ENCODE data around the gene CPT1B. TPM values are rescaled to one million over a fixed set of nuclear protein-coding genes. Genes with fewer than 3 reads are reported as not detected.

CPT1B gene
- total RNA-seq, result 1.5 and 2.9 TPM in 2 replicates

GRCh38 chr22:50577987-50578775 is at the start of gene CPT1B:
Gene CPT1B (minus strand): TSS chr22:50578427. CDS start chr22:50577915, 512 bp downstream.

DNA sequence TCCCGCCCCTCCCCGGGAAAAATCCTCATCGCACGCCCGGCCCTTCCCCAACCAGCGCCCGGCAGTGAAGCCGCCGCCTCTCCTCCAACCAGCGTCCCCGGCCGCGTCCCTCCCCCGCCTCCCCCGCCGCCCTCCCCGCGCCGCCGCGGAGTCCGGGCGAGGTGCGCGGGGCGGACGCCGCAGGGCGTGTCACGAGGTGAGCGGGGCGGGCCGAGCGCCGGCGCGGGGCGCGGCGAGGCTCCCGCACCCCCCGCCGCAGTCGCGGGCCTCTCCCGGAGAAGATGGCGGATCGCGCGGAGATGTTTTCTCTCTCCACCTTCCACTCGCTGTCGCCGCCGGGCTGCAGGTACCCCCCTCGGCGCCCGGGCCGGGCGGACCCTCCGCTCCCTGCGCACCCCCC is 22.3 kb upstream of the CPT1B start, which contains the start of gene MAPK8IP2:
TSS of gene MAPK8IP2 (plus strand) at position 256 of the 400 bp plus-strand sequence. CDS start at position 282, 26 bp downstream.

GRCh38 chr22:50582493-50583293 is 4.5 kb upstream of the CPT1B start, which contains the start of gene CHKB:
Gene CHKB (minus strand): TSS chr22:50582849. CDS start chr22:50582781, 68 bp downstream.

GRCh38 chr22:50562523-50563412 is 15.5 kb downstream of the CPT1B start, which contains the start of gene SYCE3:
Gene SYCE3 (minus strand): TSS chr22:50562919. CDS start chr22:50556405, 6,514 bp downstream.

DNA sequence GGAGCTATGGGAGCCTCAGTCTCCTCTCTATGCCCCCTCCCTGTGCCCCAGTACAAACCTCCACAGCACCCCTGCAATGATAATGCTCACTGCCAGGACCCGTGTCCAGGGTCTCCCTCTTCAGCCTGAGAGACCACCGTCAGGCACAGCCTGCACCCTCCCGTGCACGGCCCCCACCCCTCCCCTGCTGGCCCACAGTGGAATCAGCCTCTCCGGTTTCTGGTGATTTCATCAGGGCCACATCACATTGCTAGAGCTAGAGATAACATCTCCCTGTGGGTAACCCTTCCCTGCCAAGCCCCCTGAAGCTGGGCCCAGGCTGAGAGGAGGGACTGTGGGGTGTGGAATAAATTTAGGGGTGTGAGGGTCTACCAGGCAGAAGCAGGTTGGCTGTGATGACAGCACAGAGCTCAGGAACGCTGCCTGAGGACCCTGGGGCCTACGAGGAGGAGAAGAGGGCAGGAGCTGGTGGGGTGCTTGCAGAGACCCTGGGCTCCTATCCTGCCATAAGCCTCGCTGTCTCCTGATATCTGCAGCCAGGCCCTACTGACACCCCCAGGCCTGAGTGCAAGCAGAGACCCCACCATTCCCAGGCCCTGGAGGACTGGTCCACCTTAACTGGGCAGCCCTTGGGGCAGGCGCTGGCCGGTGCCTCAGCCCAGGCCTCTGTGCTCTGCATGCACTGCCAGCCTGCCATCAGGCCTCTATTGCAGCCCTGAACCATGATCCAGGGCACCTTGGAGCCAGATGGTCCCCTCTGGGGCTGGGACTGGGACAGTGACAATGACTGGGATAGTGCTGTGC is 32.5 kb downstream of the CPT1B start, which contains the start of gene KLHDC7B:
TSS of gene KLHDC7B (plus strand) at position 378 of the 804 bp plus-strand sequence. CDS start at position 723, 345 bp downstream.

DNA sequence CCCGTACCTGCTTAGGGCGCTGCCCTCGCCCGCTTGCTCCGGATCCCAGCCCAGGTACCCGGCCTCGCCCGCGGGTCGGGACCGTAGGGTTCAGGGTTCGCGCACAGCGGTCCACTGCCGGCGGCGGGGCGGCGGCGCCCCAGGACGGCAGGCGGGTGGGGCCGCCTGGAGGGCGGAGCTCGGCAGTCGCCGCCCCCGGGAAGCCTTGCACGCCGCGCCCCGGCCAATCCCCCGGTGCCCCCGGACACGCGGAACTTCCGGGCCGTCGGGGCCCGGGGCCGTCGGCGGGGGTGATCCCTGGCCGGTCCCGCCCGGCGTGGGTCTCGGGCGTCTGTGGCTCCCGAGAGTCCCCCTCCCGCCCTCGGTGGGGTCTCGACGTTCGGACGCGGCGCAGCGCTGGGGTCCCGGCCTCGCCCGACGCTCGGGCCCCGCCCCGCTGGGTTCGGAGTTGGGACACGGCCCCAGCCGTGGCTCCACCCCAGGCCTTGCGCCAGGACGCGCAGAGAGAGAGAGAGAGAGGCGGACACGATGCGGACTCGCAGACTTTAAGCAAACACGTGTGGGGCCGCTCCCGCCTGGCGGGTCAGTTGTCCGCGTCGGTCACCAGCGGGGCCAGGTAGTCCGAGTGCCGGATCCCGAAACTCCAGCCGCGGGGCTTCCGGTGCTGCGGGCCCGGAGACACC is 48.2 kb downstream of the CPT1B start, which contains the start of gene TYMP:
TSS of gene TYMP (minus strand) at position 116 of the 683 bp plus-strand sequence. CDS start 303 bp downstream, outside the sequence.

GRCh38 chr22:50525104-50525857 is 52.9 kb downstream of the CPT1B start, which contains the start of gene SCO2:
Gene SCO2 (minus strand): TSS chr22:50525598. CDS start chr22:50524411, 1,187 bp downstream.

Other genes starting within 250 kb of the CPT1B start
- 62.2 and 65.0 TPM in 2 replicates for gene PPP6R2, start 235.1 kb downstream of the CPT1B start, total RNA-seq
- gene SBF1, start 103.4 kb downstream of the CPT1B start, total RNA-seq, result 49.7 and 60.6 TPM in 2 replicates
- under 0.01 and 0.37 TPM in 2 replicates for gene ADM2, start 96.9 kb downstream of the CPT1B start, total RNA-seq
- not detected in 2 replicates for gene MIOX, start 91.6 kb downstream of the CPT1B start, total RNA-seq
- 24.8 and 29.5 TPM in 2 replicates for gene LMF2, start 70.7 kb downstream of the CPT1B start, total RNA-seq
- gene NCAPH2, start 70.2 kb downstream of the CPT1B start, total RNA-seq, result 24.9 and 38.2 TPM in 2 replicates
- 0.62 and 2.0 TPM in 2 replicates for gene SCO2, start 52.8 kb downstream of the CPT1B start, total RNA-seq
- gene TYMP, start 48.4 kb downstream of the CPT1B start, total RNA-seq, result 7.3 and 14.3 TPM in 2 replicates
- gene KLHDC7B, start 32.5 kb downstream of the CPT1B start, total RNA-seq, result under 0.01 TPM in 1 of 2 replicates, not detected in the other
- gene SYCE3, start 15.5 kb downstream of the CPT1B start, total RNA-seq, result 0.79 TPM in 1 of 2 replicates, not detected in the other
- 20.9 and 21.8 TPM in 2 replicates for gene CHKB, start 4.4 kb upstream of the CPT1B start, total RNA-seq
- gene MAPK8IP2, start 22.4 kb upstream of the CPT1B start, total RNA-seq, result 0.12 and 0.13 TPM in 2 replicates
- 12.4 and 17.2 TPM in 2 replicates for gene ARSA, start 49.7 kb upstream of the CPT1B start, total RNA-seq
- 0.62 and 0.79 TPM in 2 replicates for gene SHANK3, start 94.4 kb upstream of the CPT1B start, total RNA-seq
- not detected in 2 replicates for gene ACR, start 159.8 kb upstream of the CPT1B start, total RNA-seq
- 6.1 and 6.9 TPM in 2 replicates for gene RABL2B, start 205.2 kb upstream of the CPT1B start, total RNA-seq

Data from aortic smooth muscle cell (primary cell).